Sigmoid colon (tissue), 4 donors: ENCODE measurements around the gene SDK2.
A peak's percentile ranks its signal among the peaks of the same experiment; 100 is the strongest.

ENCODE experiments used
- EP300 ChIP-seq, 4 donors: sonication (generic); formaldehyde crosslinking; IDR thresholded peaks; one replicate each; pipeline ENCODE4 v1.6.1; 2017; ENCODE audit warnings: antibody characterized with exemption in 4 of 4
- POLR2A ChIP-seq, 2 donors: fragments of 450-650 bp; IDR thresholded peaks; one replicate each; pipeline ENCODE4 v1.6.1; 2016; ENCODE audit warnings: antibody characterized with exemption in 2 of 2, mild to moderate bottlenecking in 2 of 2, moderate library complexity in 2 of 2
- TF ChIP-seq, protein P1 (sequence below), 4 experiments: fragments of 450-650 bp in 3 of 4; fragments of 200-600 bp in 1 of 4; IDR thresholded peaks; one replicate each; pipeline ENCODE4 v1.5.1; 2016 to 2019; ENCODE audit warnings: antibody characterized with exemption in 4 of 4, mild to moderate bottlenecking in 3 of 4, moderate library complexity in 2 of 4

DNA sequence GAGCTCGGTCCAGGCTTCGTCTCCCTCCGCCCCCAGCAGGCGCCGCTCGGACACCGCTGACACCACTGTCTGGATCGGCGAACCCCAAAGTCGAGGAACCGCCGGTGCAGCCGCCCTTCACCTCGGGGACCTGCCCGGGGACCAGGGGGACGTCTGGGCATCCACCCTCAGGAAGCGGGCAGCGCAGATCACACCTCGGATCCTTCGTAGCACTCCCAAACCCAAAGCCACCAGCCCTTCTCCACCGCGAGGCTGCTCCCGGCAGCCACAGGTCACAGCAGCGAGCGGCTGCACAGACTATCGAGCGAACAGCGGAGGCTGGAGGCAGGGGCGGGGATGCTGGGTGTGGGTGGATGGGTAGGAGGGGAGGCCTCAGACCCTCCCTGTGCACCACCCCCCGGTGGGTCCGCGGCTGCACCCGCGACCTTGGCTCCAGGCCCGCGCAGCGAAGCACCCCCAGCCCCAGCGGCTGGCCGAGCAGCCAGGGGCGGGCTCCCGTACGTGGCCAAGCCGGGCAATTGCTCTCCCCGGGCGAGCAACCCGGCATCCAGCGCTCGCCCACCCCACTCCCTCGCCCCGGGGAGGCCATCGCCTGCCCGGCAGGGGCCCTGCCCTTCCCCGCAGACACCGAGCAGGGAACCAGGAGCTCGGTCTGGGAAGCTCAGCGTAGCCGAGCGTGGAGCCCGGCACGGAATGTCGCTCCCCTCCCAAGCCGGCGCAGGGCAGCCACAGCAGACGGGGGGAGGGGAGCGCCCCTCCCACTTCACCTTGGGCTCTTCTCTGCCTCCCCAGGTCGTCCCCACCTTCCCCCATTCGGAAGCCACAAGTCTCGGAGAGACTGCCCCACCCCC is 1.0 kb downstream of the SDK2 start:
- TF ChIP-seq, protein P1, sequence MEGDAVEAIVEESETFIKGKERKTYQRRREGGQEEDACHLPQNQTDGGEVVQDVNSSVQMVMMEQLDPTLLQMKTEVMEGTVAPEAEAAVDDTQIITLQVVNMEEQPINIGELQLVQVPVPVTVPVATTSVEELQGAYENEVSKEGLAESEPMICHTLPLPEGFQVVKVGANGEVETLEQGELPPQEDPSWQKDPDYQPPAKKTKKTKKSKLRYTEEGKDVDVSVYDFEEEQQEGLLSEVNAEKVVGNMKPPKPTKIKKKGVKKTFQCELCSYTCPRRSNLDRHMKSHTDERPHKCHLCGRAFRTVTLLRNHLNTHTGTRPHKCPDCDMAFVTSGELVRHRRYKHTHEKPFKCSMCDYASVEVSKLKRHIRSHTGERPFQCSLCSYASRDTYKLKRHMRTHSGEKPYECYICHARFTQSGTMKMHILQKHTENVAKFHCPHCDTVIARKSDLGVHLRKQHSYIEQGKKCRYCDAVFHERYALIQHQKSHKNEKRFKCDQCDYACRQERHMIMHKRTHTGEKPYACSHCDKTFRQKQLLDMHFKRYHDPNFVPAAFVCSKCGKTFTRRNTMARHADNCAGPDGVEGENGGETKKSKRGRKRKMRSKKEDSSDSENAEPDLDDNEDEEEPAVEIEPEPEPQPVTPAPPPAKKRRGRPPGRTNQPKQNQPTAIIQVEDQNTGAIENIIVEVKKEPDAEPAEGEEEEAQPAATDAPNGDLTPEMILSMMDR (IDR thresholded peaks at IDR 0.05) = peak in 2 of 4 experiments; percentile 8 to 10
- TF ChIP-seq POLR2A (IDR thresholded peaks at IDR 0.05) (no peak), EP300 (IDR thresholded peaks at IDR 0.05) (no peak)
